Adipocyte (in vitro differentiated cells): ENCODE results near the gene SOWAHA.

Experiments
- DNase-seq: peaks from one replicate; pipeline ENCODE4 v3.0.0-alpha.2; 2015; ENCODE audit warnings: low read depth
- H3K27me3 ChIP-seq: replicated peaks from 2 replicates; pipeline ENCODE4 v1.7.0; 2013; ENCODE audit warnings: mild to moderate bottlenecking, low read length, moderate library complexity; ENCODE audit not compliant: control insufficient read depth, insufficient read depth
- H3K36me3 ChIP-seq: 2 replicates; pipeline ENCODE4 v1.7.0; 2013; ENCODE audit warnings: low read length, mild to moderate bottlenecking, moderate library complexity; ENCODE audit not compliant: control insufficient read depth, insufficient read depth, severe bottlenecking
- H3K4me1 ChIP-seq: 2 replicates; pipeline ENCODE4 v1.7.0; 2013; ENCODE audit warnings: mild to moderate bottlenecking, low read length, moderate library complexity; ENCODE audit not compliant: control insufficient read depth, insufficient read depth
- H3K4me3 ChIP-seq: 2 replicates; pipeline ENCODE4 v1.7.0; 2013; ENCODE audit warnings: mild to moderate bottlenecking, low read length, moderate library complexity
- H3K9ac ChIP-seq: 2 replicates; pipeline ENCODE4 v1.7.0; 2013; ENCODE audit warnings: mild to moderate bottlenecking, low read length, moderate library complexity
- H3K9me3 ChIP-seq: 2 replicates; pipeline ENCODE4 v1.7.0; 2013; ENCODE audit warnings: mild to moderate bottlenecking, low read length, moderate library complexity; ENCODE audit not compliant: control insufficient read depth

The SOWAHA gene

GRCh38 chr5:132821791-132822190 is 8.7 kb downstream of the SOWAHA start:
- Histone ChIP-seq H3K9ac (no peak overlapping the region), H3K27me3 (no peaks in the 10 kb centered on the region), H3K9me3 (no peaks in the 10 kb centered on the region), H3K4me1 (peaks cover 3% of the 10 kb centered on the region), H3K4me3 (no peak overlapping the region), H3K36me3 (peaks cover 6% of the 10 kb centered on the region)
- DNase-seq, result peak; percentile 23

- no peak for DNase-seq
- H3K9ac ChIP-seq, result peak overlapping the region; percentile 25
- no peaks in the 10 kb centered on the region for H3K9me3 ChIP-seq
- H3K27me3 ChIP-seq, result no peaks in the 10 kb centered on the region
- peaks cover 6% of the 10 kb centered on the region for H3K36me3 ChIP-seq
- peak overlapping the region; percentile 36 for H3K4me3 ChIP-seq
- H3K4me1 ChIP-seq, result peaks cover 2% of the 10 kb centered on the region
Observed at GRCh38 chr5:132822650-132823480, 9.8 kb downstream of the SOWAHA start.

GRCh38 chr5:132823481-132824050 is 10.5 kb downstream of the SOWAHA start:
- DNase-seq, result no peak
- no peak overlapping the region for H3K4me3 ChIP-seq

GRCh38 chr5:132824426-132824825 is 11.3 kb downstream of the SOWAHA start:
- H3K36me3 ChIP-seq, result peaks cover 6% of the 10 kb centered on the region
- H3K4me3 ChIP-seq, result no peak overlapping the region
- H3K4me1 ChIP-seq, result peaks cover 5% of the 10 kb centered on the region
- H3K27me3 ChIP-seq, result no peaks in the 10 kb centered on the region
- no peak overlapping the region for H3K9ac ChIP-seq
- H3K9me3 ChIP-seq, result no peaks in the 10 kb centered on the region
- DNase-seq, result no peak

More at GRCh38 chr5:132823481-132824050, 10.5 kb downstream of the SOWAHA start:
- H3K9ac ChIP-seq, result peak overlapping the region; percentile 25
- H3K4me1 ChIP-seq, result peaks cover 2% of the 10 kb centered on the region
- no peaks in the 10 kb centered on the region for H3K9me3 ChIP-seq
- peaks cover 6% of the 10 kb centered on the region for H3K36me3 ChIP-seq
- no peaks in the 10 kb centered on the region for H3K27me3 ChIP-seq

DNA sequence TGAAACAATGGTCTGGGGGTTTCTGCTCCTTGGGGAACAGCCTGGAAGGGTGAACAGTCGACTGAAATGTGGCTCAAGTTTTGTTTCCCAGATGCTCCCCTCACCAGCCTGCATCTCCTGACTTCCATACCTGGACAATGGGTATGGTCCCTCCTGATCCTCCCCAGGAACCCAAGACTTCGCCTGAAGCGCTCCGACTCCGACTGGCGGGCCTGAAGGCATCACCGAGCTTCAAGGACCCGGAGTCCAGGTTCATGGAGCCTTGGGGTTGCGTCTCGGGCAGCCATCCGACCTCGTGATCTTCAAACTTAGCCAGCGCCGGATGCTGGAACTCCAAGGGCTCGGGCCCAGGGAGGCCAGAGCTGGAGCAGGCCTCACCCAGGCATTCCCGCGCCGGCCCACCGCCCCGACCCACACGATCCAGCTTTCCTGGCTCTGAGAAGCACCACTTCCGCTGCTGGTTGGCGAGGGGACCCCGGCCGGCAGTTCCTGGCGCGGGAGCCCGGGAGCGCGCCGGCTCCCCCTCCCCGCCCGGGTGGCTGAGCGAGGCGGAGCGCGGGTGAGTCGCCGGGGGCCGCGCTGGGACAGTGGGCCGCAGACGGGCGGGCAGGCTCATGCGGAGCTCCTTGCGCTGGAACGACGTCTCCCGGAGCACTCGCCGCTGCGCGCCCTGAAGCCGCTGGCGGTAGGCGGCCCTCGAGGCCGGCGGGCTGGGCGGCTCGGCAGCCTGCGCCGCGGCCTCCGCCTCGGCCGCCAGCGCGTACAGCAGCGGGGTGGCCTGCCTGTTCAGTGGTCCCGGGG is 12.1 kb downstream of the SOWAHA start:
- H3K9ac ChIP-seq, result no peak overlapping the region
- no peaks in the 10 kb centered on the region for H3K27me3 ChIP-seq
- H3K36me3 ChIP-seq, result peaks cover 6% of the 10 kb centered on the region
- H3K4me1 ChIP-seq, result peaks cover 8% of the 10 kb centered on the region
- no peak for DNase-seq
- no peaks in the 10 kb centered on the region for H3K9me3 ChIP-seq
- H3K4me3 ChIP-seq, result no peak overlapping the region

GRCh38 chr5:132825834-132826391 is 12.8 kb downstream of the SOWAHA start:
- Histone ChIP-seq H3K4me3 (no peak overlapping the region), H3K9me3 (no peaks in the 10 kb centered on the region), H3K9ac (no peak overlapping the region), H3K27me3 (no peaks in the 10 kb centered on the region), H3K4me1 (peaks cover 8% of the 10 kb centered on the region), H3K36me3 (peaks cover 6% of the 10 kb centered on the region)
- DNase-seq, result no peak

DNA sequence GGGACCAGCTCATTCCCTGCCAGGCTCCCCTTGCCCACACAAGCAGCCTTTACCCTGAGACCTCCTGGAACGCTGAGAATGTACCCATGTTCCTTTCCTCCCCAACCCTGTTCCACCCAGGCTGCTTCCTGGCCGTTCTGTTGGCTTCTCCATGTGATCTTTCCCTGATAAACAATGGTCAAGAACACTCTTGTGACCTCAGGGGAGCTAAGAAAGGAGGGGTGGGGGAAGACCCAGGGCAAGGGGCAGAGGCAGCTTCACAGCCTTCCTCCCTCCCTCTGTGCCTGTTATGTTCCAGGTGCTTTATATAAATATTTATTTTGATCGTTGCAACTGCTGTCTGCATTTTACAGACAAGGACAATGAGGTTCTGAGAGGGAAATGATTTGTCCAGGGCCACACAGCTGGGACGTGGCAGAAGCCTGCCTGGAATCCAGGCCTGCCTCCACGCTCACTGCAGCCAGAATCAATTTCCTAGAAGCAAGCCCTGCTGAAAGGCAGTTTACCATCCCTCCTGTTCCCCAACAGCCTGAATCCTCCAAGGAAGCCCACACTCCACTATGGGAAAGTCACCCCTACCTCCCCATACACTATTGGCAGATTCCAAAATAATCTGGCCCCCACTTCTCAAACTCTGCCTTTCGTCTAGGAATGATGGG is 13.5 kb downstream of the SOWAHA start:
- DNase-seq, result no peak
- Histone ChIP-seq H3K4me3 (no peak overlapping the region), H3K27me3 (no peaks in the 10 kb centered on the region), H3K9me3 (no peaks in the 10 kb centered on the region), H3K9ac (no peak overlapping the region), H3K4me1 (peaks cover 8% of the 10 kb centered on the region), H3K36me3 (peaks cover 6% of the 10 kb centered on the region)

- H3K9ac ChIP-seq, result no peak overlapping the region
- peaks cover 7% of the 10 kb centered on the region for H3K4me1 ChIP-seq
- H3K27me3 ChIP-seq, result no peaks in the 10 kb centered on the region
- peaks cover 6% of the 10 kb centered on the region for H3K36me3 ChIP-seq
- DNase-seq, result no peak
- H3K4me3 ChIP-seq, result no peak overlapping the region
- H3K9me3 ChIP-seq, result no peaks in the 10 kb centered on the region
Observed at GRCh38 chr5:132827943-132828673, 15.0 kb downstream of the SOWAHA start.

DNA sequence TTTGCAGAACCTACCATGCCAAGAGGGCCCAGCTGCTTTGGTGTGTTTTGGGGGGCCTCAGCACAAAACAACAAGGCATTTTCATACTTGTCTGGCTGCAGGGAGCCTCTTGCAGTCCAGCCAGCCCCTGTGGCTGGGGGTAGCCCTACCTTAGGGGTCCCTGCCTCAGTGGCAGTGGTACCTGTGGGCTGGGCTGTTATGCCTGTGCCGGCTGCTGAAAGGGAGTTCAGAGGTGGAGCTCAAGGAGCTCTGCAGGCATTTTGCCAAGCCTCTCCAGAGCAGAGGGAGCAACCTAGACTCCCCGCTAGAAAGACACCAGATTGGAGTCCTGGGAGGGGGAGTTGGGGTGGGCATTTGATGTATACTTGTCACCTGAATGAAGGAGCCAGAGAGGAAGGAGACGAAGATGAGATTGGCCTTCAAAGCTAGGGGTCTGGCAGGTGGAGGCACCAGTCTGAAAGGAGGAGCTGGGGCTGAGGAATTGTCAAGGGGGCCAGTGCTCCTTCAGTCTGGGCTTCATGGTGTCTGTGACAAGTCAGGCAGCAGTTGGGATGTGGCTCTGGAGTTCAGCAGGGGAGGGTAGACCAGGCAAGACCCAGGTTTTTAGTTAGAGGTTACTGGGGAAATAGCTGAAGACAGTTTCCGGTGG is 15.9 kb downstream of the SOWAHA start:
- H3K4me1 ChIP-seq, result peaks cover 7% of the 10 kb centered on the region
- no peak overlapping the region for H3K4me3 ChIP-seq
- H3K27me3 ChIP-seq, result no peaks in the 10 kb centered on the region
- no peaks in the 10 kb centered on the region for H3K9me3 ChIP-seq
- peaks cover 6% of the 10 kb centered on the region for H3K36me3 ChIP-seq
- no peak for DNase-seq
- H3K9ac ChIP-seq, result peak overlapping the region; percentile 86
